B cell (primary cell): Measurements from ENCODE around the gene LYG2. TPM values are rescaled to one million over a fixed set of nuclear protein-coding genes. Genes with fewer than 3 reads are reported as not detected.

Source experiments
- ATAC-seq: fragments of 200-7000 bp; cut with Tn5 transposase; one replicate; pipeline ENCODE4 v1.10.0; 2021; ENCODE audit warnings: low read depth, mild to moderate bottlenecking, moderate number of reproducible peaks, moderate library complexity
- CTCF ChIA-PET: fragments of 350-600 bp; sonication (Branson Sonifier 250); formaldehyde crosslinking; loops from one replicate; lab custom pipeline; 2021; ENCODE audit warnings: antibody characterized with exemption, inconsistent platforms; lab: Charles Lee
- POLR2A ChIA-PET: fragments of 350-600 bp; sonication (Branson Sonifier 250); formaldehyde crosslinking; loops from one replicate; lab custom pipeline; 2021; ENCODE audit warnings: antibody characterized with exemption; lab: Charles Lee
- DNase-seq: peaks from one replicate; pipeline ENCODE4 v3.0.0; 2013
- H2AFZ ChIP-seq: 2 replicates; pipeline ENCODE4 v1.6.1; 2012; ENCODE audit warnings: mild to moderate bottlenecking, low read depth, low read length; ENCODE audit not compliant: insufficient read depth, poor library complexity, severe bottlenecking
- H3K27ac ChIP-seq, 2 donors: 1 replicate in 1 of 2; 2 replicates in 1 of 2; pipeline ENCODE4 v1.5.1; 2012 to 2013; ENCODE audit warnings: low read length in 2 of 2, mild to moderate bottlenecking in 2 of 2, moderate library complexity in 1 of 2
- H3K27me3 ChIP-seq, 4 experiments: fragments of 200-600 bp in 1 of 4; sonication (generic) in 1 of 4; replicated peaks in 1 of 4; 1 replicate in 2 of 4; 2 replicates in 2 of 4; pipeline versions ENCODE4 v1.6.1 to v1.7.0; 2013 to 2016; ENCODE audit warnings: low read length in 3 of 4, mild to moderate bottlenecking in 2 of 4, mixed read lengths in 1 of 4, moderate library complexity in 1 of 4; ENCODE audit not compliant: insufficient read depth in 4 of 4, control insufficient read depth in 3 of 4; ENCODE audit errors: control extremely low read depth in 1 of 4
- H3K36me3 ChIP-seq, 2 experiments: replicated peaks in 1 of 2; 1 replicate in 1 of 2; 2 replicates in 1 of 2; pipeline versions ENCODE4 v1.6.1 to v1.7.1; 2013; ENCODE audit warnings: low read length in 1 of 2; ENCODE audit not compliant: insufficient read depth in 2 of 2, control insufficient read depth in 1 of 2; ENCODE audit errors: control extremely low read depth in 1 of 2, extremely low read depth in 1 of 2
- H3K4me1 ChIP-seq, 2 donors: fragments of 200-600 bp in 1 of 2; sonication (generic) in 1 of 2; 1 replicate in 1 of 2; 2 replicates in 1 of 2; pipeline versions ENCODE4 v1.5.1 to v1.6.1; 2013 to 2017; ENCODE audit warnings: low read length in 2 of 2; ENCODE audit not compliant: control insufficient read depth in 2 of 2, insufficient read depth in 2 of 2
- H3K4me2 ChIP-seq: replicated peaks from 2 replicates; pipeline ENCODE3; 2012; ENCODE audit warnings: mild to moderate bottlenecking, low read depth, low read length; ENCODE audit not compliant: poor library complexity, severe bottlenecking
- H3K4me3 ChIP-seq, 5 experiments: fragments of 200-600 bp in 1 of 5; sonication (generic) in 1 of 5; 1 replicate in 3 of 5; 2 replicates in 2 of 5; pipeline versions ENCODE4 v1.5.1 to v1.7.0; 2011 to 2016; ENCODE audit warnings: low read length in 4 of 5, mild to moderate bottlenecking in 4 of 5, low read depth in 2 of 5, control low read depth in 1 of 5, moderate library complexity in 1 of 5; ENCODE audit not compliant: insufficient read depth in 1 of 5; ENCODE audit errors: control extremely low read depth in 1 of 5, extremely low read depth in 1 of 5
- H3K79me2 ChIP-seq: fragments of 200-600 bp; sonication (generic); one replicate; pipeline ENCODE4 v1.6.0; 2016; ENCODE audit warnings: low read length; ENCODE audit not compliant: control insufficient read depth, insufficient read depth
- H3K9ac ChIP-seq: fragments of 200-600 bp; sonication (generic); 2 replicates; pipeline ENCODE4 v1.6.1; 2017; ENCODE audit warnings: mild to moderate bottlenecking, low read length, moderate library complexity
- H3K9me3 ChIP-seq, 3 donors: one replicate each; pipeline versions ENCODE4 v1.6.1 to v1.7.1; 2013; ENCODE audit warnings: low read length in 2 of 3; ENCODE audit not compliant: control insufficient read depth in 2 of 3, insufficient read depth in 1 of 3; ENCODE audit errors: control extremely low read depth in 1 of 3
- H4K20me1 ChIP-seq: 2 replicates; pipeline ENCODE4 v1.6.0; 2012; ENCODE audit warnings: mild to moderate bottlenecking, low read length; ENCODE audit not compliant: insufficient read depth, control insufficient read depth, poor library complexity, severe bottlenecking
- H3K27ac Mint-ChIP-seq: one replicate; pipeline ENCODE4 v1.8.0; 2021; ENCODE audit warnings: mixed read lengths
- H3K27me3 Mint-ChIP-seq: one replicate; pipeline ENCODE4 v1.8.0; 2021; ENCODE audit warnings: mixed read lengths
- H3K4me1 Mint-ChIP-seq: one replicate; pipeline ENCODE4 v1.8.0; 2021; ENCODE audit warnings: mixed read lengths
- H3K4me3 Mint-ChIP-seq: one replicate; pipeline ENCODE4 v1.8.0; 2021; ENCODE audit warnings: mixed read lengths
- H3K9me3 Mint-ChIP-seq: one replicate; pipeline ENCODE4 v1.8.0; 2022; ENCODE audit warnings: mixed read lengths; ENCODE audit not compliant: insufficient read depth
- EZH2 ChIP-seq: IDR thresholded peaks from 2 replicates; pipeline ENCODE4 v1.6.1; 2012; ENCODE audit warnings: borderline replicate concordance, low read depth, mild to moderate bottlenecking, moderate library complexity, low read length; ENCODE audit not compliant: insufficient read depth, poor library complexity, severe bottlenecking
- WGBS: methylation state at CpG from one replicate; pipeline ENCODE4 v1.1.5; 2013; ENCODE audit warnings: missing lambda C conversion rate; ENCODE audit not compliant: insufficient coverage; 5-methylcytosine and 5-hydroxymethylcytosine counted together
- intact Hi-C: fragments of 100-400 bp; cut with micrococcal nuclease; formaldehyde crosslinking; loops from one replicate; pipeline ENCODE4 v1.10.0; 2022
- polyA plus RNA-seq: library from polyadenylated mRNA; depleted of rRNA; stranded (reverse); fragments of >200 nt; gene quantifications from 2 replicates; pipeline ENCODE4 v1.2.3, GENCODE V29; 2012
- total RNA-seq, 2 donors: library from RNA; stranded (reverse); fragments of 120-200 nt in 1 of 2; gene quantifications; 1 replicate in 1 of 2; 2 replicates in 1 of 2; pipeline versions ENCODE4 v1.2.3 to v1.2.4, GENCODE V29; 2013 to 2022
- TF ChIP-seq, protein P1 (sequence below): fragments of 200-600 bp; IDR thresholded peaks from one replicate; pipeline ENCODE4 v1.8.0; 2022; ENCODE audit warnings: antibody characterized with exemption, mild to moderate bottlenecking

The LYG2 gene
- total and polyA plus RNA-seq, 2 donors (not counting 1 experiment from before 2014, with no cell fraction given), result not detected

DNA sequence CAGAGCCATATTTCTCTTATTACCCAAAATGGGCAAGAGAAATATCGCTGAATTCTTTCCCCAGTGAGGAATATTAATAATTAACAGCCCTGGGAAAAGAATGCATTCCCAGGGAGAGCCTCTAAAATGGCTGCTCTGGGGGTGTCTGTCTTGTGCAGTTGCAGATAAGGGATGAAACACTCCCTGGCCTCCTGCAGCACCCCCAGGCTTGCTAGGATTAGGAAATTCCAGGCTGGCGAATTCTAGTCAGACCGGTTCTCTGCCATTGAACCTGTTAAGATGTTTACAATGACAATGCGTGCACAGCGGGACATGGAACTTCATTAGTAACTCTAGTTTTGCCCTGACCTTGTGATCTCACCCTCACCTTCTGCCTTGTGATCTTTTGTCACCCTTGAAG is 50.0 kb downstream of the LYG2 start:
- POLR2A ChIA-PET, result no interaction called here
- Mint-ChIP-seq H3K27me3 (no peaks in the 10 kb centered on the region), H3K9me3 (no peaks in the 10 kb centered on the region), H3K4me3 (no peak overlapping the region), H3K4me1 (no peaks in the 10 kb centered on the region), H3K27ac (no peak overlapping the region)
- no peaks in the 10 kb centered on the region for H3K4me1 ChIP-seq
- H4K20me1 ChIP-seq, result no peaks in the 10 kb centered on the region
- no peak overlapping the region for H2AFZ ChIP-seq
- ATAC-seq (no peak), DNase-seq (no peak)
- TF ChIP-seq, protein P1, sequence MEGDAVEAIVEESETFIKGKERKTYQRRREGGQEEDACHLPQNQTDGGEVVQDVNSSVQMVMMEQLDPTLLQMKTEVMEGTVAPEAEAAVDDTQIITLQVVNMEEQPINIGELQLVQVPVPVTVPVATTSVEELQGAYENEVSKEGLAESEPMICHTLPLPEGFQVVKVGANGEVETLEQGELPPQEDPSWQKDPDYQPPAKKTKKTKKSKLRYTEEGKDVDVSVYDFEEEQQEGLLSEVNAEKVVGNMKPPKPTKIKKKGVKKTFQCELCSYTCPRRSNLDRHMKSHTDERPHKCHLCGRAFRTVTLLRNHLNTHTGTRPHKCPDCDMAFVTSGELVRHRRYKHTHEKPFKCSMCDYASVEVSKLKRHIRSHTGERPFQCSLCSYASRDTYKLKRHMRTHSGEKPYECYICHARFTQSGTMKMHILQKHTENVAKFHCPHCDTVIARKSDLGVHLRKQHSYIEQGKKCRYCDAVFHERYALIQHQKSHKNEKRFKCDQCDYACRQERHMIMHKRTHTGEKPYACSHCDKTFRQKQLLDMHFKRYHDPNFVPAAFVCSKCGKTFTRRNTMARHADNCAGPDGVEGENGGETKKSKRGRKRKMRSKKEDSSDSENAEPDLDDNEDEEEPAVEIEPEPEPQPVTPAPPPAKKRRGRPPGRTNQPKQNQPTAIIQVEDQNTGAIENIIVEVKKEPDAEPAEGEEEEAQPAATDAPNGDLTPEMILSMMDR, result no peak
- TF ChIP-seq EZH2, result no peak
- H3K27ac ChIP-seq, result no peak overlapping the region
- no peak overlapping the region for H3K4me3 ChIP-seq
- CTCF ChIA-PET, result no interaction called here
- H3K36me3 ChIP-seq, result no peaks in the 10 kb centered on the region
- no peak overlapping the region for H3K9ac ChIP-seq
- 98% methylated on average over 4 of the region's 5 CpGs for WGBS
- H3K9me3 ChIP-seq, result peaks cover 0 to 8% (median 0%) of the 10 kb centered on the region in 3 donors
- H3K4me2 ChIP-seq, result no peak overlapping the region
- H3K27me3 ChIP-seq, result no peaks in the 10 kb centered on the region
- intact Hi-C loops, result no loop called here
- H3K79me2 ChIP-seq, result no peaks in the 10 kb centered on the region

DNA sequence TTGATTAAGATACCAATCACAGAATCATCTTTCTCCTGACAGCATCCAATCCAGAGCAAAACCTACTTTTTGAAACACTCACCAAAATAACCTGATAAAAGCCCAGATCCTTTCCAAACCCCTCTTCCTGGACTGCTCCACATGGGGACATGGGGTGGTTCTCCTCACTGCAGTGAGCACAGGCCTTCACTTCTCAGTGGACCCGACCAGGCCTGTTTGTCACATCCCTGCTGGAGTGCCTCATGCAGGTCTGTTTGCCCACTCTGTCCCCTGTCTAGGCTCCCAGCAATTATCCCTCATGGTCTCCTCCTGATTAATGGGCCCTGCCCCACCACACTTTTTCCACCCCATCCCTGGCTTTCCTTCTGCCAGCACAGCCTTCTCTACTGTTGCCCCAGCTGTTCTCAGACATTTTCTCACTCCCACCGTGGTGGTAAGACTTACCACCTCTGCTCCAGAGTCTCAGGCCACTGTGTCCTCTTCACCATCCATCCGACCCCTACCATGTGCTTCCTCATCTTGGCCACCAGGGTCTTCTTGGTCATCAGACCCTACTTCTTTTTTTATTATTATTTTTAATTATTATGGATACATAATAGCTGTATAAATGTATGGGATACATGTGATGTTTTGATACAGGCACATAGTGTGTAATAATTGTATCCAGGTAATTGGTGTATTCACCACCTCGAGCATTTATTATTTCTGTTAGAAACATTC is 53.3 kb downstream of the LYG2 start:
- POLR2A ChIA-PET, result no interaction called here
- ATAC-seq, result no peak
- Mint-ChIP-seq H3K27me3 (no peaks in the 10 kb centered on the region), H3K27ac (peak overlapping the region; percentile 3), H3K4me1 (no peaks in the 10 kb centered on the region), H3K4me3 (no peak overlapping the region), H3K9me3 (no peaks in the 10 kb centered on the region)
- H3K4me1 ChIP-seq, result no peaks in the 10 kb centered on the region
- H4K20me1 ChIP-seq, result no peaks in the 10 kb centered on the region
- DNase-seq, result no peak
- CTCF ChIA-PET, result no interaction called here
- no peak overlapping the region for H2AFZ ChIP-seq
- no peak overlapping the region for H3K4me3 ChIP-seq
- intact Hi-C loops, result no loop called here
- H3K36me3 ChIP-seq, result peaks cover 4 to 7% of the 10 kb centered on the region in 2 experiments
- no peaks in the 10 kb centered on the region for H3K79me2 ChIP-seq
- no peak overlapping the region for H3K9ac ChIP-seq
- no peak overlapping the region for H3K4me2 ChIP-seq
- peaks cover 0 to 8% (median 0%) of the 10 kb centered on the region in 3 donors for H3K9me3 ChIP-seq
- no peak for TF ChIP-seq EZH2
- TF ChIP-seq, protein P1, result peak; percentile 16
- WGBS, result 93% methylated on average over 2 of the region's 4 CpGs
- no peaks in the 10 kb centered on the region for H3K27me3 ChIP-seq
- H3K27ac ChIP-seq, result no peak overlapping the region
